ENCODE data around the gene OR56B4.
"Not testable (repeated sequence)": the region's sequence is repeated elsewhere in the genome, so short reads cannot be mapped to it uniquely, and the experiment has no call there.

OR56B4 gene

GRCh38 chr11:6107384-6107783, at the start of gene OR56B4:
TSS of gene OR56B4 (plus strand) at chr11:6107684. CDS start at chr11:6107779, 95 bp downstream.
- DNase-seq (ENCODE audit: low read depth): not testable (repeated sequence)

GRCh38 chr11:6061475-6061874, 46.0 kb upstream of the OR56B4 start:
- DNase-seq (ENCODE audit: low read depth): no peak

GRCh38 chr11:6062691-6063358, 44.7 kb upstream of the OR56B4 start:
- no peak for DNase-seq (ENCODE audit: low read depth)

- no peak for DNase-seq (ENCODE audit: low read depth)
Measured at GRCh38 chr11:6067502-6067901, 40.0 kb upstream of the OR56B4 start.

- not testable (repeated sequence) for DNase-seq (ENCODE audit: low read depth)
Measured at GRCh38 chr11:6076443-6076842, 31.0 kb upstream of the OR56B4 start.

- no peak for DNase-seq (ENCODE audit: low read depth)
Measured at GRCh38 chr11:6077723-6078122, 29.8 kb upstream of the OR56B4 start.

- no peak for DNase-seq (ENCODE audit: low read depth)
Measured at GRCh38 chr11:6079463-6079862, 28.0 kb upstream of the OR56B4 start.

- no peak for DNase-seq (ENCODE audit: low read depth)
Measured at GRCh38 chr11:6083129-6083528, 24.4 kb upstream of the OR56B4 start.

GRCh38 chr11:6084587-6084986, 22.9 kb upstream of the OR56B4 start:
- no peak for DNase-seq (ENCODE audit: low read depth)

- DNase-seq (ENCODE audit: low read depth): no peak
Measured at GRCh38 chr11:6094186-6094585, 13.3 kb upstream of the OR56B4 start.

GRCh38 chr11:6095798-6096197, 11.7 kb upstream of the OR56B4 start:
- DNase-seq (ENCODE audit: low read depth): no peak

GRCh38 chr11:6096417-6096816, 11.1 kb upstream of the OR56B4 start:
- DNase-seq (ENCODE audit: low read depth): no peak

- DNase-seq (ENCODE audit: low read depth): no peak
Measured at GRCh38 chr11:6099577-6099976, 7.9 kb upstream of the OR56B4 start.

GRCh38 chr11:6110011-6110410, 2.5 kb downstream of the OR56B4 start:
- no peak for DNase-seq (ENCODE audit: low read depth)

- DNase-seq (ENCODE audit: low read depth): no peak
Measured at GRCh38 chr11:6111673-6112072, 4.2 kb downstream of the OR56B4 start.

GRCh38 chr11:6116638-6117037, 9.2 kb downstream of the OR56B4 start:
- DNase-seq (ENCODE audit: low read depth): no peak

- no peak for DNase-seq (ENCODE audit: low read depth)
Measured at GRCh38 chr11:6124245-6124644, 16.8 kb downstream of the OR56B4 start.

GRCh38 chr11:6127881-6128280, 20.4 kb downstream of the OR56B4 start:
- DNase-seq (ENCODE audit: low read depth): no peak

GRCh38 chr11:6129011-6129410, 21.5 kb downstream of the OR56B4 start:
- DNase-seq (ENCODE audit: low read depth): no peak

- no peak for DNase-seq (ENCODE audit: low read depth)
Measured at GRCh38 chr11:6129635-6130034, 22.2 kb downstream of the OR56B4 start.

- no peak for DNase-seq (ENCODE audit: low read depth)
Measured at GRCh38 chr11:6132431-6132830, 24.9 kb downstream of the OR56B4 start.

GRCh38 chr11:6135936-6136335, 28.5 kb downstream of the OR56B4 start:
- not testable (repeated sequence) for DNase-seq (ENCODE audit: low read depth)

GRCh38 chr11:6142936-6143335, 35.5 kb downstream of the OR56B4 start:
- DNase-seq (ENCODE audit: low read depth): no peak

- DNase-seq (ENCODE audit: low read depth): not testable (repeated sequence)
Measured at GRCh38 chr11:6143737-6144136, 36.3 kb downstream of the OR56B4 start.

Data from activated T-cell treated with anti-CD3 and anti-CD28 coated beads for 24 hours (primary cell).